Measurements from ENCODE around the gene CD96.

- no peak for TF ChIP-seq POLR2A (IDR thresholded peaks at IDR 0.05)
- no peak for TF ChIP-seq CTCF (IDR thresholded peaks at IDR 0.05)
Observed at GRCh38 chr3:111692593-111693552, 150.9 kb downstream of the CD96 start.

Data from ovary (tissue), 3 donors.